Iris pigment epithelial cell (primary cell): ENCODE data around the gene TEP1.

Experiments used
- DNase-seq: peaks from one replicate; pipeline ENCODE4 v3.0.0-alpha.2; 2011; ENCODE audit warnings: low read depth

TEP1 gene

DNA sequence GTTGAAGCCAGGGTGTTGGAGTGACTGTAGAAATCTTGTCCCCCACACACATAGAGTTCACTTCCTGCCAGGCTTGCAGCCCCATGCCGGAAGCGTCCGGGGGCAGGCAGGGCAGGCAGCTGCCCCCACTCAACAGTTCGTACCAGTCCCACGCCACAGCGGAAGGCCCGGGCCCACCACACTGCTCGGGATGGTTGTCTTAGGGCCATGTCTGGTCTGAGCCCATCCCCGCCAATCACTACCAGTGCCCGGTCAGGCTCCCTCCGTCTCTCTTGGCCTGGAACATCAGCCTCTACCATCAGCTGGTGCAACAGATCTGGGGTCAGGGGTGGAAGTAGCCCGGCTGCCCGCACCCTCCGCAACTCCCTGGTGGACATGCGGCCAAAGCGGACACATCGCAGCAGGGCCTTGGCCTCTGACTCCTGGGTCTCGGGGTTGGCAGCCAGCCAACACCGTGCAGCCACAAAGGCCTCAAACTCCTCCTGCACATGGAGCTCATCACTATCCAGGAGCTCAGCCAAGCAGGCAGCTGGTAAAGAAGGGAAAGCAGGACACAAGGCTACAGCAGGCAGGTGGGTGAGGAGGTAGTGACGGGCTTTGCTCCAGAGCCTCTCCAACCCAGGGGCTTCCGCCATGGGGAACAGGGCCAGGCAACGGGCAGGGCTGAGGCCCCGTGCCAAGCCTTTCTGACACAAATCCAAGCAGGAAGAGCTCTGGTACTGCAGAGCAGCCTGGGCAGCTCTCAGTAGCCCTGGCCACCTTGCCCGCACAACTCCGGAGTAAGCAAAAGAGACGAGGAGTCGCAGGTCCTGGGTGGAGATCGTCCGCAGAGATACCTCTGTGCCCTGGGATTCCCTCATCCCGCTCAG is 16.7 kb upstream of the TEP1 start:
- no peak for DNase-seq

DNA sequence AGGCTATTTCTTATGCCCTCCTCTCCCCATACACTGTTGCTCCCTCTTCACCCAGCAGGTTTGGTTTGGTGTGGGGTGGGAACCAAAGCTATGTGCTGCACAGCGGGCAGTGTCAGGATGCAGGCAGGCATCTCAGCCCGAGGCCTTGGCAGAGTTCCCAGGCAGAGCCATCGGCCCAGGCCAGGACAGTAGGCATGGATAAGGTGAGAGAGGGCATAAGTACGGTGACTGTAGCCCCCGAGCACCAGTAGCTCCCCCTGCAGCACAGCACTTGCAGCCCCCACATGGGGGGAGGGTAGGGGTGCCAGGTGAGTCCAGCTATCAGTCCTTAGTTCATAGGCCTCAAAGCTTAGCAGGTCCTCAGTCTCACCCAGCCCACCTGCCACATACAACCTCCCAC is 15.5 kb upstream of the TEP1 start:
- no peak for DNase-seq

DNA sequence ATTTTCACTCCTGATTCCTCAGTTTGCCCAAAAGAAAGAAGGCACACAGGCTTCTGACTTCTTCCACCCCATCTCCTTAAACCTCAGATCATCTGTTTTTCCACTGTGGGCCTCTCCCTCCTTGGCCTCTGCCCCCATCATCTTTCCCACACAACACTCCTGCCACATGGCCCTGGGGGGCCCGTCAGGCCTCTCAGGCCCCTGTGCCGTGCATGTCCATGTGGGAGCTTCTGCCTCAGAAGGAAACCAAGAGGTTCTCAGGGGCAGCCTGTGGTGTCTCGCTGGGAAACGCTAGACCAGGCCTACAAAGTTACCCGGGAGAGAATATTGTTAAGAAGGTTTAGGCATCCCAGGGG is 14.7 kb upstream of the TEP1 start:
- no peak for DNase-seq

DNA sequence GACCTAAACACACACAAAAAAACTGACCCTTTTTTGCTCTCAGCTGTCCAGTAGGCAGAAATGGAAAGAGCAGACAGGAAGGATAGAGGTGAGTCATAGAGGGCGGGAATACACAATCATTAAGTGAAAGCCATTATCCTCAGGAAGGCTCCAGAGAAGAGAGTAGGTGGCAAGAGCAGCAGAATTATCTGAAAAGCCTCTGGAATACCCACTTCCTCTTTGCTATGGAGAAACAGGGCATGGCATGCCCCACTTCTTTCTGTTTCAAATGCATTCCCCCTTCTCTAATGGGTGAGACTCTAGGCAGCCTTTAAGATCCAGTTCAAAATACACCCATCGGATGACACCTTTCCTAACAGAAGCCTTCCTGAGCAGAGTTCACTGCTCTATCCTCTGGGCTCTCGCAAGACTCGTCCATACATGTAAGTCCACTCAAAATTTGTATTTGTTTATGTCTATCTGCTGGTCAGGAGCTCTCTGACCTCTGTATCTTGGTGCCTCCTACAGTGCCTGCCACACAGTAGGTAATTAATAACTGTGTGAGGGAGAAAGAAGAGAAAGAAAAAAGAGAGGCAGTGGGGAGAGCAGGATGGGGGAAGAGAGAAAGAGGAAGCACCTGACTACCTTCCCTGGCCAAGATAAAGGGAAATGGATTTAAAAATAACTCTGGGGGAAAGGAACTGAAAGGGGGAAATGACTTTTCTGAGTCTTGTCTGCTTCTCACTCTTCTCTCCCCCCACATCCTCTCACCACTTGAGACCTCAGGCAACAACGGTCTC is 14.1 kb upstream of the TEP1 start:
- DNase-seq = peak; percentile 71

DNA sequence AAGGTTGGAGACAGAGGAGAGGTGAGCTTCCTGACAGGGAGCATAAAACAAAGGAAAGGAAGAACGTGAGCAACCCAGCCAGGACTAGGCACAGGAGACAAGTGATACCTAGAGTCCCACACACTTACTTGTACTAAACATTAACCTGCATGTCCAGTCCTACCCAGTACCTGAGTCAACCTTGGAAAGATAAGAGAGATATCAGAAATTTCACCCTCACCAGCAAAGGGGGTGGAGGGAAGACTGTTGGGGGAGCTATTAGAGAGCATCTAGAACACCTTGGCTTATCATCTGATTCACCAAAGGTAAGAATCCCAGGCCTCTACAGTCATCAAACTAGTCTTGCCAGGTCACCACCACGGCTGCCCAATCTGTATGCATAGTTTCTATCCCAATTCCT is 11.6 kb upstream of the TEP1 start:
- no peak for DNase-seq

DNA sequence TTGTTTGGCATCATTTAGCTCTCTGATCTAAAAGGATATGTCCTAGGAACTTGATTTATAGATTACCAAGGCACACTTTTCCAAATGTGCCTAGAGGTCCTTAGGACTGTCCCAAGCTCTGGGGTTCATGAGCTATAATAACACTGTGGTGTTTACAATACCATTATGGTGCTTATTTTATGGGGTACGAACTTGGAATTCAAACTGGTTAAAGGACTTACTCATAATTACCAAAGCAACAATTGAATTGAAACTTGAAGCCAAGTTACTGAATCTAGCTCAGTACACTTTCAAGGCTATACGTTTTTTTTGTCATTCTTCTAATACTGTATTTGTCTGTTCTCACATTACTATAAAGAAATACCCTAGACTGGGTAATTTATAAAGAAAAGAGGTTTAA is 9.6 kb upstream of the TEP1 start:
- no peak for DNase-seq

DNA sequence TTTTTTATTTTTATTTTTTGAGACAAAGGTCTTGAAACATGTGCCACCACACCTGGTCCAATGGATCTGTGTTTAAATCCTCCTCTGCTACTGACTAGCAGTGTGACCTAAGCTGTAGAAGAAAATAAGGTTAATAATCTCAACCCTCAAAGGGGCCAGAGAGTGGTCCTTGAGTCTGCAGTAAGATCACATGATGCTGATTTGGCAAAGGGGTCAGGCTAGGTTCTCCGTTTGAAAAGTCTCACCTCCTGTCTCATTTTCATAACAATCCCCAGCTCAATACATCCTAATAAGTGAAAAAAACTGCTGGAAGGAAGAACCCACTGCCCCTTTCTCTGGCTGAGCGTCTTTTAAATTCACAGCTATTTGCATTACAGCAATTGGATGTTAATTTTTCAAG is 8.0 kb upstream of the TEP1 start:
- no peak for DNase-seq

DNA sequence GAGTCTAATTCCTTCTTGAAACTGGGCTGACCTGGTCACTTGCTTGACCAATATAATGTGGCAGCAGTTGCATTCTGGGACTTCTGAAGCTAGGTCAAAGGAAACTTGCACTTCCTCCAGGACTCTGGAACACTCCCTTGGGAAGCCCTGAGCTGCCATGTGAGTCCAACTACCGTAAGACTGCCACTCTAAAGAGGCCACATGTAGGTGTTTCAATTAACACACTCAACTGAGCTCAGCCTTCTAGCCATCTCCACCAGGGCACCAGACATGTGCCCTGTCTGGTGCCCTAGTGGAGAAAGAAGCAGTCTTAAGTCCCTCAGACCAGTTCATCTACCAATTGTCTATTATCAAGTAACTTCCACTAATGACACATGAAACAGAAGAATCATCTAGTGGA is 6.1 kb upstream of the TEP1 start:
- DNase-seq = no peak

DNA sequence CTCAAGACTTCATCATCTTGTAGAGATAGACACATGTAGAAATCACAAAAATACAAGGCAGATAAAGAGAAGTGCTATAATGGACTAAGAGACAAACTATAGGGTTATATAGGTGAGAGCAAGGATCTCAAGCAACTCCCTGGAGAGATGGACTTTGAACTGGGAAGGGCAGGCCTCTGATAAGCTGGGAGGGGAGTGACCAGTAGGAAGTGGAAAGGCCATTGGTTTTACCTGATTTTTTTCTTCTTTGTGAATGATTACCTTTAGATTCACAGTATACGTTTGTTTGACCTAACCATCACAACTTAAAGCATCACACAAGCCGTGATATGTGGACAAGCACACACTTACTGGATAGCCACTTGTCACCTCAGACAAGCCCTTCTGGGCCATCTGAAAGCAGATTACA is 5.2 kb upstream of the TEP1 start:
- no peak for DNase-seq

DNA sequence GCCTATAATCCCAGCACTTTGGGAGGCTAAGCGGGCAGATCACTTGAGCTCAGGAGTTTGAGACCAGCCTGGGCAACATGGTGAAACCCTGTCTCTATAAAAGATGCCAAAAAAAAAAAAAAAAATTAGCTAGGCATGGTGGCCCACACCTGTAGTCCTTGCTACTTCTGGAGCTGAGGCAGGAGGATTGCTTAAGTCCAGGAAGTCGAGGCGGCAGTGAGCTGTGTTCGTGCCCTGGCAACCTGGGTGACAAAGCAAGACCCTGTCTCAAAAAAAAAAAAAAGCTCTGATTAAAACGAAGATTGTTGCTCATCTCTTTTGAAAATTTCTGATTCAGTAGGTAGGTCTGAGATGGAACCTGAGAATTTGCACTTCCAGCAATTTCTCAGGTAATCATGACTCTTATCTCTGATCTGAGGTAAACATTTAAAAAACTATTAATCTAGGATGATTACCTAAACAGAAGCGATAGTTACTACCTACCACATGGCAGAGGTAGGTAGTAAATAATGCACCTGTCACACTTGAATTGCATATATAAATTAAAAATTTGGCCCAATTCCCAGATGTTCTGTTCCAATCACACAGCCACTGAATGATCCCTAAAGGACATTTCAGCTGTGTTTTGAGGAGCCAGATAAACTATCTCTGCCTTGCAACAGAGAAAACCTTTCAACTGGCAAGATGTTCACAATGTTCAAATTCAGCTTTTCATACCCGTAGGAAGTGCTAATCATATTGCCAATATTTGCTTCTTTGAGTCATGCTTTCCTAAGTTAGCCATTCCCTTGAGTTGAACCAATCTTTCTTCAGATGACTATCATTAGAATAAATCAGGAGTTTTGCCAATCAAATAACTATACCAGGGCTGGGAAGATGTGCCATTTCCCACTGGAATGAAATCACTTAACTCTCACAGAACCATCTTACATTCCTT is 4.2 kb upstream of the TEP1 start:
- no peak for DNase-seq

DNA sequence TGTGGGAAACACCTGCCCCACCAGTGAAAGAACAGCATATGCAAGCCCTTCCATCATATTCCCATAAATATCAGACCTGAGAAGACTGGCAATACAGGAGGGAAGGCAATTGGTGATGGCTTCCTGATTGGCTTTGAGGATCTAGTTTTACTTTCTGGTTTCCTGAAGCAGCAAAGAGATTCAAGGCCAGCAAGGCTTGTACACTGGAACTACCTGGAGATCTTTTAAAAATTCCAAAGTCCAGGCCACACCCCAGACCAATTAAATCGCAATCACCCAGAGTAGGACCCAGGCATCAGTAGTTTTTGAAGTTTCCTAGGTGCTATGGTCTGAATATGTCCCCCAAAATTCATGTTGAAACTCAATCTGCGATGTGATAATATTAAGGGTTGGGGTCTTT is 2.9 kb upstream of the TEP1 start:
- DNase-seq = no peak

DNA sequence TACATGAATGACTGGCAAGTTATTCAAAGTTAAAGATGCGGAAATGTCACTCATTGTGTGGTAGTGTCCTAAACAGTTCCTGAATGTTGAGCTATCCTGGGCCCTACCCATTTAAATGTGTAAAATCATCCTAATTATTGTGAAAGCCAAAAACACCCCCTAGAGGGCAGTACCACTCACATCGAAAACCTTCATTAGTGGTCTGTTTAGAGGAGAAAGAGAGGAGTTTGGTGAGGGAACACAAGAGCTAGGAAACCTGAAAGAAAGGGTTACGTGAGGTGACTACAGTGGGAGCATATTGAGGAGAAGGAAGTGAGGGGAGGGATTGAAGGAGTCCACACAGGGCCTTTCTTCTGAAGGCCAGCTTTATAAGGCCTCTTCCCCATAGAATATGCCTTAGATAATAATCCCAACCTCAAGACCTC is 2.5 kb upstream of the TEP1 start:
- peak; percentile 54 for DNase-seq

DNA sequence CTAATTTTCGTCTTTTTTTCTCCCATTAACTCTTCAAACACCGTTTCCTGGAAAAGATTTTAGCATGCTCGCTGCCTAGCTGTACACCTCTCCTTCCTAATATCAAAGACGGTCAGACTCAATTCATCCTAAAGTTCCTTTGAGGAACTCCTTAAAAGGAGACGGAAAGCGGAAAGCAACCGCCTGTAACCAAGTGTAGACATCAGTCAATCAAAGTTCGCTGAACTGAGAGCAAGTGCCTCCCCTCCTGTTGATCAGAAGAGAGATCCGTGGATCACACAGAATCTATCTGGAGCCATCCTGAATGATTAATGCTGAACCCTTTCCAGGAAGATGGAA is 412 bp upstream of the TEP1 start:
- DNase-seq = peak; percentile 32

DNA sequence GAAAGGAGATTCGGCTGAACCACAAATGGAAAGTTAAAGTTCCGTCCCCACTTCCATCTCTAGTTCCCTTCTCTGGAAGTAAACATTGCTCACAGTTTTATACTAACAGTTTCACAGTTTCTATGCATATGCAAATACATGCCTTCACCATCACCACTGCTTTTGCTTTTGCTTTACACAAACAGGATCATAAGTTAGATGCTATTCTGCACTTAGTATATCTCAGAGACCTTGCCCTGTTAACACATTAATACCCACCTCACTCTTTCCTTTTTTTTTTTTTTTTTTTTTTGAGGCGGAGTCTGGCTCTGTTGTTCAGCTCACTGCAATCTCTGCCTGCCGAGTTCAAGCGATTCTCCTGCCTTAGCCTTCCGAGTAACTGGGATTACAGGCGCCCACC is 890 bp downstream of the TEP1 start:
- peak; percentile 23 for DNase-seq

DNA sequence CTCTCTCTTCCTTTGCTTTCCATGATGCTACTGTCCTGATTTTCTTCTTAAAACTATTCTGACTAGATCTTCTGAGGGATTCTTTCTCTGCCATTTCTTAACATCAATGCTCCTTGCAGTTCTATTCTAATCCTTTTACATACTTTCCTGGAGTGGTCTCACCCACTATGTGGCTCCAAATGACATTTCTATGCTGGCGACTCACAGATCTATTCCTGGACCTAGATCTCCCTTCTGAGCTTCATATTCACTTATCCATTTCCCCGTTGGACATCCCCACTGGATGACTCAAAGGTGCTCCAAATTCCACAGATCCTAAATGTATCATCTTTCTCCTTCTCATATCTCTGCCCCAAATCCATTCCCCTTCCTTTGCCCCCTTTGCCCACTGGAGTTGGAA is 4.1 kb downstream of the TEP1 start:
- peak; percentile 32 for DNase-seq

DNA sequence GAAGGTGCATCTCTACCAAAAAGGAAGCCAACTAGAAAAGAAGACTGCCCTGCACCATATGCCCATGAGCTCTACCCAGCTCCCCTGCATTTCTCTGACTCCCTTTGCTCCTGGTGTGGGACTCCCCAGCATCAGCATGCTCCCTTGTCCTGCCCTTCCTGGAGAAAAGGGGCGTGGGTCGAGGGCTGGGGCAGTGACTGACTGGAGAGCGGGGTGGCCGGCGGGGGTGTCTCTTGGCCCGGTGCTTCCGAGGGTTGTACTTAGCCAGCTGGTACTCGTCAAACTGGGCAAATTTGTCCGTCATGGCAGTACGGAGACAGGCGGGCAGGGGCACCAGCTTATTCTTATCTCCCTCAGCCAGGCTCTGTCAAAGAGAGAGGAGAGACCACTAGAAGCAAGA is 9.8 kb downstream of the TEP1 start:
- no peak for DNase-seq

DNA sequence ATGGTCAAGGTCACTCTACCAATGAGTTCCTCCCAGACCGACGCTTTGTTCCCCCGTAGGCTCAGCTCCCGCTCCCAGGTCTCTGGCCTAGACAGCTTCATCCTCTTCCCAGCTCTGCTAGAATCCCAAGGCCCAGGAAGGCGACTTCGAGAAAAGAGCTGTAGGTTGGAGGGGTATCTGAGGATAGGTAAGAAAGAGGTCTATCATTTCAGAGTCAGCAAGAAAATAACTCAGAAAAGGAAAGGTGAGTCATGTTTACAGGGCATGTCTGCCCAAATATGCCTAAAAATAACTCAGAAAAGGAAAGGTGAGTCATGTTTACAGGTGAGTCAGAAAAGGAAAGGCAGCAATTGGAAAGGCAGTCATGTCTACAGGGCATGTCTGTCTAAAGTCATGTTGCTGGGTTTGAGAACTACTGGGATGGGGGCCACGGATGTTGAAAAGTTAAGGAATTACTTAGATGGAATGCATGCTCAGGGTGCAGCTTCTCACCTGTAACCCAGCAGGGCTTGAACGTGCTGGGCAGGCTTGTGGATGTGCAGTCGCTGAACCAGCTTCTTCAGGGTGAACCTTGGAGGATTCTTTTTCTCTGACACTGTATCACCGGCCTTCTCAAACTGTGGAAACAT is 12.2 kb downstream of the TEP1 start:
- DNase-seq = peak; percentile 7

DNA sequence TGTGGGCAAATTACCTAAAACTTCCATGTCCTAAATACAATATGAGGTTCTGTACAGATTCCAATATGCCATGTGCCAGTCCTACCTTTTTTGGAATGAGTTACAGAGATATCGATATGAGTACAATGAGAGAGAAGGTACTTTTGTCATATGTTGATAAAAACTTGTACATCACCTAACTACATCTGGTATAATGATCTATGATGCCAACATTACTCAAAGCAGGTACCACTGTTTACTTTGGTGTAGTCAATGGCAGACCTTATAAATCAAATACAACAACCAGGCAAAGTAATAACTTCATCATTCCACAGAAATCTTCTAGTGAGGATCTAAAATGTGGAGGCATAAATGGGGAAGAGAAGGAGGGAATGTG is 12.7 kb downstream of the TEP1 start:
- no peak for DNase-seq

DNA sequence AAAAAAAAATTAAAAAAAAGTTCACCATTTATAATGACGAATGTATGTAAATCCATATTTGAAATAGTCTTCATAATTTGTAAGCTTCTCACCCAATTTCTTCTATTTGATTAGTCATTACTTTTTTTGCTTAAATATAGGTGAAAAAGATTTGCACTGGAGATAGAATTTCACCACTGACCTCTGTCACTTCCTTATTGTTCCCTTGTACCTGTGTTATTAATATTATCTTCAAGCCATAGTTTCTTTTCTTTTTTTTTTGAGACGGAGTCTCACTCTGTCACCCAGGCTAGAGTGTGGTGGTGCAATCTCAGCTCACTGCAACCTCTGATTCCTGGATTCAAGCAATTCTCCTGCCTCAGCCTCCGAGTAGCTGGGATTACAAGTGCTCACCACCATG is 15.8 kb downstream of the TEP1 start:
- no peak for DNase-seq

DNA sequence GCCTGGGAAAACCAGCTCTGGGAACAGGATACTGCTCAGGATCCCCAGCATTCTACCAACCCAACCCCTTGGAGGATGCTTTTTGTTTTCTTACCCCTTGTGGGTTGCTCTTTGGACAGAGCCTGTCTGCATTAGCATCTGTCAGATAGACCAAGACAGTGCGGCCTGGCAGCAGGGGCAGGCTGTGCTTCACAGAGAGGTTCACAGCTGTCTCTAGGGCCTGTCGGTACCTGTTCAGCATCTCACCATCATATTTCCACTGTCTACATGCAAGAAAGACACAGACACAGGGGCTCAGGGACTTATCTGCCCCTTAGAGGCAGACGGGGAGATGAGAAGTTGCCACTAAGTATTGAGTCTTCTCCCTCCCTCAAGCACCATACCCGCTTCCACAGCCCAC is 21.8 kb downstream of the TEP1 start:
- DNase-seq = no peak

DNA sequence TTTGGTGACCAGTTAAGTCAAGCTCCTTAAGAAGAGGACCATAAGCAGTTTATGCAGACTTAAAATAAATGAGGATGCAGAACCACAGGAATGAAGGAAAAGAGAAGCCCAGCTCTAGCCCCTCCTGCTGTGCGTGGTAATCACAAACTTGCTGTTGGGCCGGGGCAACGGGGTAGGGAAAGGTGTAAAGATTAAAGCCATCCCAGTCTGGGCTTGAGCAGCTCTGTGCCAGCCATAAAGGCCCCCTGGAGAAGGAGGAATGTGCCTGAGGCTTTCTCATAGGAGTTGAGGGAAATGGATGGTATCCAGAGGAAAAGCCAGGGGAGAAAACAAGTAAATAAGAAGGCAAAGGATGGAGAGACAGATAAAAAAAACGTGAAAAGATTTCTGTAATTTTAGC is 25.1 kb downstream of the TEP1 start:
- no peak for DNase-seq

DNA sequence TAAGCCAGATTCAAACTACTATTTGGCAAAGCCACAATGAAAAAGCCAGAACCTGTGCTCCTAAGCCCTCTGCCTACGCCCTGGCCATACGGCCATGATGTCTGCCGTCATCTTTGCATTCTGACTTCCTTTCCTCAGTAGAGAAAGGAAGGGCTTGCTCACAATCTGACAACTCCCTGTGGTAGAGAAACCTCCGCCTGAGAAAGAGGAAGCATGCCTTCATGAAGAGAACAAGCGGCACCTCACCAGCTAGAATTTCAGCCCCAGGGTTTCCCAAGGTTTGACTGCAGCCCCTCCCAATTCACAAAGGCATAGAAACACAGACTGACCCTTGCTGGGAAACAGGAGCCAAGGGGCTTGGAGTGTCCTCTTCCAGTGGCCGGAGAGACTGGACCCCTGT is 25.7 kb downstream of the TEP1 start:
- no peak for DNase-seq
